Hematopoietic multipotent progenitor cell treated with erythropoietin and hydrocortisone succinate and interleukin-3 and kit ligand, for 4 days (in vitro differentiated cells): ENCODE results near the gene NOS1AP.

Source experiments
- DNase-seq: peaks from one replicate; pipeline ENCODE4 v3.0.0-alpha.2; 2015

The NOS1AP gene

DNA sequence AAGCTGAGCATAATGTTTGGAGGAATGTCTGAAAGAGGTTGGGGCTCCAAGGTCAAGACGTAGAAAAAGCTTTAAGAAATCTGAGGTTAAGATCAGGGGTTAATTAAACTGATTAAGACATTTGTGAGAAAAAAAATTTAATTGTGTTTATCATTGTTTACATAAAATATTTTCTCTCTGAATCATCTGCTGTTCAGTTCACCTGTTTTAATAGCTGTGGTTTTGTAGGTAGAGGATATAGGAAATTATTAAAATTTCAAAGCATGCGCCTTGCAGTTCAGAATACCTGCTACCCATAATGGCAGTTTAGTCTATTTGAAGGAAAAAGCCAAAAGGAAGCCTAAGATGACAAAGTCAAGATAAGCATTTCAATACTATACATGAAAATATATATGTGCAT, 154.0 kb downstream of the NOS1AP start:
- no peak for DNase-seq

- no peak for DNase-seq
These were observed 154.8 kb downstream of the NOS1AP start for GRCh38 chr1:162224267-162224666.

DNA sequence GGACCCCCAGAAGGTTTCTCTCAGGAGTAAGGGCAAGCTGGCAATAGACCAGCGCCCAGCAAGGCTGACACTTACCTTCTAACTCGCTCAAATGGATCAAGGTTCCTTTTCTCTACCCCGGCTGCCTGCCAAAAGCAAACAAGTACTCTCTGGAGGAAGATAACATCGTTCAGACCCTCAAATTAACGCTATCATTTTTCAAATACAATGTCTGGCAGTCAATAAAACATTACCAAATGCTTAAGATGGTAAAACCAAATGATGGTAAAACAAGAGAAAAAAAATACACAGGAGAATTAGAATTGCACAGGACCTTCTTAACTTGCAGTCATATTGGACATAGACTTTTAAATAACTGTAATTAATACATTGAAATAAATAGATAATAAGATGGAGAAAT, 159.1 kb downstream of the NOS1AP start:
- DNase-seq: no peak

DNA sequence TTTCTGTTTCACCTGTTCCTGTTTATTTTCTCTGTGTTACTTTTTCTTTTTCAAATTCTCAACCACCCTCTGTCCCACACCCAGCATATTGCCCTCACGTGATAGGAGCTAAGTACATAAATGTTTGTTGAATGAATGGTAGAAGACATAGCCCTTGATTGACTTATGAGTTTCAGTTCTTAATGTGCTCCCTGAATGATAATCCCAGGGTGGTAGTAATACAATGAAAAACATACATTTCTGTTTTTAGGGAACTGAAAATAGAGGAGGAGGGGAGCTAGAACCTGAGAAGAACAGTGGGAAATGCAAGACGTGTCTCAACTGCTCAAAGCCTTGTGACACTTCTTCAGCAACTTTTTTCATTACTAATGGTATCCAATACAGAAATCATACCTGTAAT, 160.1 kb downstream of the NOS1AP start:
- no peak for DNase-seq

DNA sequence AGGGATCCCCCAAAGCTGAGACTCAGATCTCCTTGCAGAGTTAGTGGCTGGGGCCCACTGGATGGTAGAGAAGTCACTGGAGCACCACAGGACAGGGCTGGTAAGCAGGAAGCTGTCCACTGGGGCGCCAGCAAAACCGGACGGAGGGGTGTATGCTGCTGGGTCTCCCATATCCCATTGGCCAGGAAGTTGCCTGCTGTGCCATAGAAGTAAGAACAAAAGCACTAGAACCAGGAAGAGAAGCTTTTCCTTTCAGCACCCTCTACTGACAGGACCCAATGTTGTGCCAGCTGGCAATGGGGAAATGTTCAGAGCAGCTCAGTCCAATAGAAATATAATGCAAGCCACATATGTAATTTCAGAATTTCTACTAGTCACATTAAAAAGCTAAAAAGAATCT, 160.6 kb downstream of the NOS1AP start:
- no peak for DNase-seq

- no peak for DNase-seq
These were observed 161.0 kb downstream of the NOS1AP start for GRCh38 chr1:162230517-162230916.

- no peak for DNase-seq
These were observed 162.7 kb downstream of the NOS1AP start for GRCh38 chr1:162232034-162232711.

DNA sequence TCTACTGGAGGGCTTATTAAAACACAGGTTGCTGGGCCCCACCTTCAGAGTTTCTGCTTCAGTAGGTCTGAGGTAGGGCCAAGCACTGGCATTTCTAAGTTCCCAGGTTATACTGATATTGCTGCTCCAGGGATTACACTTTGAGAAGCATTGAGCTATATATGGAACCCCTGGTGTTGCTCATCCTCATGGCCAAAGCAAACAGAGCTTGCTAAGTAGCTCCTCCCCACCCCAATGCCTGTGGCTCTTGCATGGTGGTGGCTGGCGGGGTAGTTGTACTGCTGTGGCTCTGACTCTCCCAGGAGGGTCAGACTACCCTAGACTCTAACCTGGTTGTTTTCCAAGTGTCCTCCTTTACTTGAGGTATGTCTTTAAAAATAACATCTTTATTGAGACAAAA, 163.6 kb downstream of the NOS1AP start:
- DNase-seq: no peak

GRCh38 chr1:162233937-162234336, 164.4 kb downstream of the NOS1AP start:
- no peak for DNase-seq

DNA sequence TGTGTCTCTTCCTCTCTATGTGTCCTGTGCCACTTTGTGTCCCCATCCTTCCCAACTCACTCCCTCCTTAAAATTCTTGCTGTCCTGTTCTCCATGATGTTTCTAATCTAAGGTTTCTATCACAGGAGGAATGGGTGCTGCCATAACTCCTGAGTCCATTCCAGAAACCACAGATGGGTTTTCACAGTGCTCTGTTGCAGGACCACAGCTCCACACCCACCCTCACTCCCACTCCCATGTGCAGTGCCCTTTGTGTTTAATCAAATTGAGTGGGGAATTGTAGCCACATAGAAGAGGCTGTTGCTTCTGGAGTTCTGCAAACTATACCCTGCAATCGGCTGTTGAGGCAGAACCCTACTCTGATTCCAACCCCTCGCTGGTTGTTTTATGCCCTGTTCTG, 165.1 kb downstream of the NOS1AP start:
- DNase-seq: no peak

DNA sequence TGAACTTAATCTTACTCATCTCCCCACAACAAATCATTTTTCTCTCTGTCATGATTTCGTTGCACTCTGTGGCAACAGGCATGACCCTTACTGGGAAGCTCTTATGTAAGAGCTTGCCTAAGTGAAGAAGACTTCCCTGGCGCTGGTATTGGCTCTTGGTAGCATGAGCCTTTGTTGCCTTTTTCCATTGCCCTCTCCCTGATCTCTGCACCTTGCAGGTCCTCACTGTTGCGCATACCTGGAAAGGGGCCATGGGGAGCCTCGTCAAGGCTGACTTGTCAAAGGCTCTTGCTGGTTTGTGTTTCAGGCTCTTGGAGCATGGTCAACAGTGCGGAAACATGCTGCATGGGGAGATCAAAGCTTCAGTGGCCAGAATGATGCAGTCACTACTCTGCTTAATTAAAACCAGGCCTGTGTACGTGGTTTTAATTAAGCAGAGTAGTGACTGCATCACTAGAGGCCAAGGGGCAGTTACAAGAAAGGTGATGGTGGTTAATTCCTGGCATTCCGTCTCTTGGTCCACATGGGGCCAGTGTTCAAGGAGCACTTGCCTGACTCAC, 165.8 kb downstream of the NOS1AP start:
- DNase-seq: peak; percentile 9

DNA sequence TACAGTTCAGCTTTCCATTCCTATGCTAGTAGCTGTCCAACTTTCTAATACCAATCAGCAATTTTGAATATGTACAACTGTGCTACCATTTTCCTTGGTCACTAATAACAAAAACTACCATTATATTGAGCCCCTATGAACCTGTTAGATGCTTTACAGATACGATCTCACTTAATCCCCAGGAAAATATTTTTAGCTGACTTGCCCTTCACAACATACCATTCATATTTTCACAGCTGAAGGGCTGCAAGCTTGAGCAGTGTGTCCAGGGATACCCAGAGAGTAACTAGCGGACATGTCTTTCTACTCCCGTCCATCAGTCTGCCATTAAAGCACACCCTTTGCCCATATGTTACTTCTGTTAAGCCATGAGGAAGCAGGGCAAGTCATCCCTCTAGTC, 166.7 kb downstream of the NOS1AP start:
- no peak for DNase-seq

- no peak for DNase-seq
These were observed 167.1 kb downstream of the NOS1AP start for GRCh38 chr1:162236618-162237017.

DNA sequence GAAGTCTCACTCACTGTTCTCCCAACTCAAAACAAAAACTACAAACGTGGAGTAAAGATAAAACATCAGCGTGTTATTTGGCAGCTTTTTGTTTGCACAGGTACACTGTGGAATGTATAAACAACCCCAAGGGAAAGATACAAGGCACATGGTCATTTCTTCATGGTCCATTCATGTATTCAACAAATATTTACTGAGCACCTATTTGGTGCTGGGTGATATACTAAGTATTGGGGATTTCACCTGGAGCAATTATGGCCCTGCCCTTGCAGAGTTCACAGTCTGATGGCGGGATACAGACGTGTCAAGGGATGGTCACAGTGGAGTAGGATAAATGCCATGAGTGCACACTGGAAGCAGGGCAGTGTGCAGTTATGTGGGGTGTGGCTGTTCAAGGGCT, 171.1 kb downstream of the NOS1AP start:
- DNase-seq: no peak

DNA sequence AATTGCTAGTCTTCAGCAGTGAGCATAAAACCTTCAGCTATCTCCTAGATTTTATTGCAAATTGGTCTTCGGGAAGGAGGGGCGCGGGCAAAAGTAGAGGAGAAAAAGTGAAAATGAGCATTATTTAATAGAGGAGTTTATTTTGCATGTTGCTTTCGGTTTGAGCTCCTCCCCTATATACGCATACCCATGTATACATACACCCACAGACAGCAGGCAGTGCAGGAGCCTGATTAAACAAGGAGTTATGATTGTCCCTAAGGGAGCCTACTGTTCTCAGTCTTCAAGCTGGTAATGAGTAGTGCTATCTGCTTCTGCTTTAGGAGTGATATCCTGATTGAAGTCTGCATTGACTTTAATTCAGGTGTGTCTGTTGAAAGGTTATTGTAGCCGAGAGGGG, 173.3 kb downstream of the NOS1AP start:
- DNase-seq: no peak

- peak; percentile 8 for DNase-seq
These were observed 179.5 kb downstream of the NOS1AP start for GRCh38 chr1:162248854-162249535.

GRCh38 chr1:162250004-162250730, 180.7 kb downstream of the NOS1AP start:
- no peak for DNase-seq

DNA sequence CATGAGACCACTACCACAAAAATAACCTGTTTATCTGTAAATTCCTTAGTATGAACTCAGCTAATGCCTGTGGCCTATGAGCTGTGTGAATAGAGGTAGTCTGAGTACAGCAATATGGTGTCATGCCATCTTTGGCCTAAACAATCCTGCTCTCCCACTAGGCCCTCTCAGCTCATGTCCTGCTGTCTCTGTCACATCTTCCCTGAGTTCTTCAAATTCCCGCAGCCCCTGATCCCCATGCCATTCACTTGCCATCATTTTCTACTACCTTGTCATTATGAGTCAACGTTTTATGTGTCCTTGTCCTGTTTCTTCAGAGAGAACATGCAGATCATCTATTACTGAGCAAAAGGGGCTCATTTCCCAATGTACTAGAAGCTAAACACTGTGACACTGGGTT, 181.6 kb downstream of the NOS1AP start:
- no peak for DNase-seq

GRCh38 chr1:162252214-162252613, 182.7 kb downstream of the NOS1AP start:
- no peak for DNase-seq

- DNase-seq: no peak
These were observed 184.3 kb downstream of the NOS1AP start for GRCh38 chr1:162253790-162254189.

DNA sequence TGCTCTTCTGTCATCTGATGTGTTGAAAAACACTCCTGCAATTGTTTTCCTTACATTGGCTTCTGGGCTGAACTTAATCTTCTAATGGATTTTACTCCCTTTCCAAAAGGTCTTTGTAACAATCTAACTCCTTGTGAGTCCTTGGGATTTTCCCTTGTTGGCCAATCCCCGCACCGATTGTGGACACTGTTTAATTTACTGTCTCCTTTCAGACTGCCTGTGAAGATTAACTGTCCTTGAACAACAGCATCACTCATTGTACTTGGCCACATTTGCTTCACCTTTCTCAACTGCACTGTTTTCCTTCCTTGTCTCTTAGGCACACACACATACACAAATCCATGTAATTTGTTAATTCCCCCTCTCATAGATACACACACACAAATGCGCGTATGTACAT, 186.8 kb downstream of the NOS1AP start:
- DNase-seq: no peak

DNA sequence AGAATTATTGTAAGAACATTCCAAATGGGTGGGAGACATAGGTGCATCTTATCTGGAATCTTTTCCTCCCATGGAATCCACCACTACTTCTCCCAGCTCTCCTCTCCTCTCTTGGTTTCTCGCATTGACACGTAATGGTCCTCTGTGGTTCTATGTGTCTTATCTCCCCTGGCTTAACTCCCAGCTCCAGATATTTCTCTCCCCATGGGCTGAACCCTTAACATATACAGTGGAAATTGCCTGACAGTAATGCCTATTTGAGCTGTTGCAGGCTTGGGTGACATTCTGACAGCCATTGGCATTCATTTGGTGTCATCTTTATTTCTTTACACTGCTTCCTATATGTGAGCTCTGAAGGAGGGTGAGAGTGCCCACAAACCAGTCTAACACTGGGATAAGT, 188.9 kb downstream of the NOS1AP start:
- DNase-seq: no peak

- DNase-seq: no peak
These were observed 190.5 kb downstream of the NOS1AP start for GRCh38 chr1:162259894-162260455.

- no peak for DNase-seq
These were observed 194.6 kb downstream of the NOS1AP start for GRCh38 chr1:162264108-162264507.
